ENCODE measurements around the gene STAU1.
"Not testable (repeated sequence)": the region's sequence is repeated elsewhere in the genome, so short reads cannot be mapped to it uniquely, and the experiment has no call there.

The STAU1 gene

DNA sequence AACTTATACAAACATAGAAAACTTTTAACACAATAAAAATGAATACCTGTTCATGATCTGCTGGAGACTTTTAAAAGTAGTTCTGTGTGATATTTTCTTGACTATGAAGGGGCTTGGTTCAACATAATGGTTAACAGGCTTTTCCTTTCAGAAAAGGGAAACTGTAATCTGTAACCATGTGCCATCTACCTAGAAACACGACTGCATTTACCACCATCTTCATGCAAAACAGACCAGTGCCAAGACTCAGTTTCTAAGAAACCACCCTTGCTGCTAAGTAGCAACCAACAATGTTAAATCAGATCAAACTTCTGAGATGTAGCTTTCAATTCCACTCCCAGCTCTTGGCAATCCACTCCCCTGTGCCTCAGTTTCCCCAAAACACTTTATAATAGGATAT, 15.7 kb downstream of the STAU1 start:
- H3K36me3 ChIP-seq (ENCODE audit: control insufficient read depth, insufficient read depth, low read length) = no peaks in the 10 kb centered on the region
- H3K9ac ChIP-seq (ENCODE audit: low read depth, low read length) = no peak overlapping the region
- H3K4me1 ChIP-seq (ENCODE audit: control insufficient read depth, insufficient read depth, low read length) = peaks cover 3% of the 10 kb centered on the region
- H3K4me3 ChIP-seq (ENCODE audit: low read depth, low read length) = no peak overlapping the region
- H3K9me3 ChIP-seq (ENCODE audit: control insufficient read depth, insufficient read depth, low read length) = no peaks in the 10 kb centered on the region
- H3K27me3 ChIP-seq (ENCODE audit: control insufficient read depth, insufficient read depth, low read length) = no peaks in the 10 kb centered on the region

DNA sequence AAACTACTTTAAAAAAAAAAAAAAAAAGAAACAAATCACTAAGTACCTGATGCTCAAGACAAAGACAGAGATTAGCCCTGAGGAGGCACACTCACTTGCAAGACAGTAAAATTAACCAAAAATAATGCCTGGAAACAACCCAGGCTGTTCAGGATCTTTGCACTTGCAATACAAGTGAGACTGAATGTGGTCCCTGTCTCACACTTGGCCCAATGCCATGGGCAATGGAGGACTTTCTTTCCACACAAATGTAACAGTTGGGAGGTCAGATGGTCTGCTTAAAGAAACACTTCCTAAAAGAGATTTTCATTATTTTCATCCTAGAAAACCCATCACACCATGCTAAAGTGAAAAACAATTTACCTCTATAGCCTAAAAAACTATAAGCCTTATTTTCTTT, 16.2 kb downstream of the STAU1 start:
- no peaks in the 10 kb centered on the region for H3K36me3 ChIP-seq (ENCODE audit: control insufficient read depth, insufficient read depth, low read length)
- H3K4me1 ChIP-seq (ENCODE audit: control insufficient read depth, insufficient read depth, low read length) = peaks cover 3% of the 10 kb centered on the region
- H3K27me3 ChIP-seq (ENCODE audit: control insufficient read depth, insufficient read depth, low read length) = no peaks in the 10 kb centered on the region
- H3K9me3 ChIP-seq (ENCODE audit: control insufficient read depth, insufficient read depth, low read length) = no peaks in the 10 kb centered on the region
- H3K9ac ChIP-seq (ENCODE audit: low read depth, low read length) = no peak overlapping the region
- H3K4me3 ChIP-seq (ENCODE audit: low read depth, low read length) = no peak overlapping the region

DNA sequence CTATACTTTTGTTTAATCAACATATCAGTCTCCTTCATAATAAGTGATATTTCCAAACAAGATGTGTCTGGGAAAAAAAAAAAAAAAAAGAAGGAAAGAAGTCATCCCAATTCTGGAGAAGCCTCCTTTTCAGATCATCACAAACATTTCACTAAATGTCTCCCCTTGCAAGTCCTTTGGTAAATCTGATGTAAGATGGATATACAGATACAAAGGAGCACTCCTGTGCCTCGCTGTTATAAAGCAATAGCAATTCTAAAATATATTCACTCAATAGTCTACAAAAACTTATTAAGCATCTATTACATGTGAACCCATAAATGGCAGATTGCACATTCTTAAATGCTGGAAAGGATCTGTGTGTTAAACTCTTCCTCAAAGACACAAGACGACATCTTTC, 17.4 kb downstream of the STAU1 start:
- Histone ChIP-seq H3K27me3 (ENCODE audit: control insufficient read depth, insufficient read depth, low read length) (no peaks in the 10 kb centered on the region), H3K4me1 (ENCODE audit: control insufficient read depth, insufficient read depth, low read length) (peaks cover 3% of the 10 kb centered on the region), H3K9ac (ENCODE audit: low read depth, low read length) (no peak overlapping the region), H3K36me3 (ENCODE audit: control insufficient read depth, insufficient read depth, low read length) (no peaks in the 10 kb centered on the region), H3K9me3 (ENCODE audit: control insufficient read depth, insufficient read depth, low read length) (no peaks in the 10 kb centered on the region), H3K4me3 (ENCODE audit: low read depth, low read length) (no peak overlapping the region)

DNA sequence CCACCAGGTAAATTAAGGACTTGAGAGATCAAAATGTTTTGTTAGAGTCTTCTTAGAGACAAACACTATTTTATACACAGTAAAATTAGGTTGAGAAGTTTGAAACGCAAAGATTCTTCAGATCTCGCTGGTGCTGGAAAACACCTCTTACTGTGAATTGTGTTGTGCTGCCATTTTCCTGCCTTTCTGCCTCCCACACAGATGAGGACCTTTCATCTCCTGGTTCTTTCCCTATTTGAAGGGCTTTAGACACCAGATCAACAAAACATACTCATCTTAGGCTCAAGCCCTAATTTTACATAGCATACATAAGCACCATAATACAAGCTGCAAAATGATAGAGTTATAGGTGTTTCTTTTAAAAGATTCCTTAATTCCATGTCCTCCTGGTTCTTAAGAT, 18.6 kb downstream of the STAU1 start:
- no peaks in the 10 kb centered on the region for H3K27me3 ChIP-seq (ENCODE audit: control insufficient read depth, insufficient read depth, low read length)
- no peaks in the 10 kb centered on the region for H3K9me3 ChIP-seq (ENCODE audit: control insufficient read depth, insufficient read depth, low read length)
- no peak overlapping the region for H3K9ac ChIP-seq (ENCODE audit: low read depth, low read length)
- peaks cover 3% of the 10 kb centered on the region for H3K4me1 ChIP-seq (ENCODE audit: control insufficient read depth, insufficient read depth, low read length)
- no peak overlapping the region for H3K4me3 ChIP-seq (ENCODE audit: low read depth, low read length)
- no peaks in the 10 kb centered on the region for H3K36me3 ChIP-seq (ENCODE audit: control insufficient read depth, insufficient read depth, low read length)

DNA sequence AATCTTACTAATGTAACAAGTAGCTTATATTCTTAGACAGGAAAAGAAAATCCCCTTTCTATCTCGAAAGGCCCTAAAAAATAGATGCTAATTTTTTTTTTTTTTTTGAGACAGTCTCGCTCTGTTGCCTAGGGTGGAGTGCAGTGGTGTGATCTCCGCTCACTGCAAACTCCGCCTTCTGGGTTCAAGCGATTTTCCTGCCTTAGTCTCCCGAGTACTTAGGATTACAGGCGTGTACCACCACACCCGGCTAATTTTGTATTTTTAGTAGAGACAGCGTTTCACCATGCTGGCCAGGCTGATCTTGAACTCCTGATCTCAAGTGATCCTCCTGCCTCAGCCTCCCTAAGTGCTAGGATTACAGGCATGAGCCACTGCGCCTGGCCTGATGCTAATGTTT, 19.3 kb downstream of the STAU1 start:
- H3K27me3 ChIP-seq (ENCODE audit: control insufficient read depth, insufficient read depth, low read length); H3K4me3 ChIP-seq (ENCODE audit: low read depth, low read length): not testable (repeated sequence)

DNA sequence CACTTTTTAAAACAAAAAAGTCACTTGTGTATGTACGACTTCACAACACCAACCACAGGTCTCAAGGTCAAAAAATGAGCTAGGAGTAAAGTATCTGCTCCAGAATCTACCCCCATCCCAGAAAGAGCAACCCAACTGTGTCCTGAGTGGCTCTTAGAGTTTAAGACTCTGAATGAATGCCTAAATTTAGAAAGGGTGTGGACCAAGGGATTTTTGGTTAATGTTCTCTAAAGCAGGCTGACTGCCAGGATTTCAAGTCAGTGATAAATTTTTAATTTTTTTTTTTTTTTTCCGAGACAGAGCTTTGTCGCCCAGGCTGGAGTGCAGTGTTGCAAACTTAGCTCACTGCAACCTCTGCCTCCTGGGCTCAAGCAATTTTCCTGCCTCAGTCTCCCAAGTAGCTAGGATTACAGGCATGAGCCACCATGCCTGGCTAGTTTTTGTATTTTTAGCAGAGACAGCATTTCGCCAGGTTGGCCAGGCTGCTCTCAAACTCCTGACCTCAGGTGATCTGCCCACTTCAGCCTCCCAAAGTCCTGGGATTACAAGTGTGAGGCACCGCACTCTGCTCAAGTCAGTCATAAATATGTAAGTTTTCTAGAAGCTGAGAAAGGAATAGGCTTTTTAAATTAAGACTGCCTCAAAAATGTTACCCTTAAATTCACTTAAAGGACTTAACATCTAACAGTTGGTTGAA, 20.2 kb downstream of the STAU1 start:
- no peaks in the 10 kb centered on the region for H3K36me3 ChIP-seq (ENCODE audit: control insufficient read depth, insufficient read depth, low read length)

More for the DNA sequence above, 19.3 kb downstream of the STAU1 start:
- H3K4me1 ChIP-seq (ENCODE audit: control insufficient read depth, insufficient read depth, low read length); H3K9ac ChIP-seq (ENCODE audit: low read depth, low read length); H3K9me3 ChIP-seq (ENCODE audit: control insufficient read depth, insufficient read depth, low read length); H3K36me3 ChIP-seq (ENCODE audit: control insufficient read depth, insufficient read depth, low read length): not testable (repeated sequence)

DNA sequence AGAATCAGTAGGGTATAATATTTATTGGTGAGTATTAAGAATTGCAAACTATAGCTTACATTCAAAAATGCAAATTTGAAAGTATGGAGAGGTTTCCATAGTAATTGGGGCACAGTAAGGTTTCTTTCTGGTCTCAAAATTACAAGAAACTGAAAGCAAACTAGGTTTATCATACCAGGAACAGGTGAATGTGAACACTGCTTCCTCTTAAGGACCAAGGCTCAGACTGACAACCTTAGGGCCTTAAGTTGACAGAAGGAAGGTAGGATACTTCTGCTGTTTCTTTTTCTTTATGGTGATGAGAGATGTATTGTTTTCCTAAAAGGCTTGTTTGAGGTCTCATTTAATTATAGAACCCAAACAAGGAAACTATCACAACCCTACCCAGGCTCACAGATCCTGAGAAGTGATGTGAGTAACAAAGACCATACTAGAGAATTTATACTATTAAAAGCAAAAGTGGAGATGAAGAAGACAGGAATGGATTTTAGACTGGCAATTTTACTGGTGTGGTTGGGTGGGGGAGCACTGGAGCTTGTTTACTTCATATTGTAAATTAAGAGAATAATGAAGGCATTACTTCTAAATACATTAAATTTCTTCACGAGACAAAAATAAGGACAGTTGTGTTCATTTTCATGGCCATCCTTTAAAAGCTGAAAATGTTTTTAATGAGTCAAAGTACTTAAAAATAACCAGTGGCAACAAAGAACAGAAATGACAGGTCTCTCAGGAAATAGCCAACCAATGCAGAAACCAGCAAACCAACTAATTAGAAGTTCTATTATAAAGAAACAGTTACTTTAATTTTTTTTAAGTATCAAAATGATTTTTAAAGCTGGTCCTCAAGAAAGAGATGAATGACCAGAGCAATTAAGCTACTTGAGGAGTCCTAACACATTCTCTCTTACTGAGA, 21.3 kb downstream of the STAU1 start:
- Histone ChIP-seq H3K36me3 (ENCODE audit: control insufficient read depth, insufficient read depth, low read length) (no peaks in the 10 kb centered on the region), H3K9ac (ENCODE audit: low read depth, low read length) (no peak overlapping the region), H3K27me3 (ENCODE audit: control insufficient read depth, insufficient read depth, low read length) (no peaks in the 10 kb centered on the region), H3K4me1 (ENCODE audit: control insufficient read depth, insufficient read depth, low read length) (peaks cover 3% of the 10 kb centered on the region), H3K9me3 (ENCODE audit: control insufficient read depth, insufficient read depth, low read length) (no peaks in the 10 kb centered on the region), H3K4me3 (ENCODE audit: low read depth, low read length) (no peak overlapping the region)

More for the DNA sequence above, 20.2 kb downstream of the STAU1 start:
- no peak overlapping the region for H3K9ac ChIP-seq (ENCODE audit: low read depth, low read length)
- no peak overlapping the region for H3K4me3 ChIP-seq (ENCODE audit: low read depth, low read length)
- no peaks in the 10 kb centered on the region for H3K9me3 ChIP-seq (ENCODE audit: control insufficient read depth, insufficient read depth, low read length)
- no peaks in the 10 kb centered on the region for H3K27me3 ChIP-seq (ENCODE audit: control insufficient read depth, insufficient read depth, low read length)
- H3K4me1 ChIP-seq (ENCODE audit: control insufficient read depth, insufficient read depth, low read length) = peaks cover 3% of the 10 kb centered on the region

DNA sequence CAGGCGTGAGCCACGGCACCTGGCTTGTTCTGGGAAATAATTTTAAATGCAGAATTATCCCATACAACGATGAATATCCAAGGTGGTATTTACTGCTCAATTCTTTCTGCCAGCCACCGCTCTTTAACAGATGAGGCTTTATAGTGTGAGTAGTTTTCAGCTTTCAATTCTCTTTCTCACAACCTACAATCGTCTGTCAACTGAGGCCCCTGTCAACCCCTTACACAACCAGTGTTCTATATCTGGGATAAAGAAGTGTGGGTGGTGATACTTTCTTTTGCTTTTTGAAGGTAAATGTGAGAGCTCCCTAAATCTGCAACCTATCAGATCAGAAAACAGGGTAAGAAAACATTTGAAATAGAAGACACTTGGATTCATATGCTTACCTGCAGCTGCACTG, 22.5 kb downstream of the STAU1 start:
- no peaks in the 10 kb centered on the region for H3K27me3 ChIP-seq (ENCODE audit: control insufficient read depth, insufficient read depth, low read length)
- H3K4me3 ChIP-seq (ENCODE audit: low read depth, low read length) = no peak overlapping the region
- H3K36me3 ChIP-seq (ENCODE audit: control insufficient read depth, insufficient read depth, low read length) = no peaks in the 10 kb centered on the region
- no peak overlapping the region for H3K9ac ChIP-seq (ENCODE audit: low read depth, low read length)
- peaks cover 3% of the 10 kb centered on the region for H3K4me1 ChIP-seq (ENCODE audit: control insufficient read depth, insufficient read depth, low read length)
- no peaks in the 10 kb centered on the region for H3K9me3 ChIP-seq (ENCODE audit: control insufficient read depth, insufficient read depth, low read length)

DNA sequence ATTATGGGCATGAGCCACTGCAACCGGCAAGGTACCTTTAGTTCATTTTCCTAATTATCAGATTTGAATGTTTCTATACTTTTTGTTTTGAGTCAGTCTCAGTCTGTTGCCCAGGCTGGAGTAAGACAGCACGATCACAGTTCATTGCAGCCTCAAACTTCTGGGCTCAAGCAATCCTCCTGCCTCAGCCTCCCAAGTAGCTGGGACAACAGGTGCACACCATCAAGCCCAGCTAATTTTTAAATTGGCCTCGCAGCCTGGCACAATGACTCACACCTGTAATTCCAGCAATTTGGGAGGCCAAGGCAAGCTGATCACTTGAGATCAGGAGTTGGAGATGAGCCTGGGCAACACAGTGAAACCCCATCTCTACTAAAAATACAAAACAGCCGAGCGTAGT, 24.4 kb downstream of the STAU1 start:
- H3K27me3 ChIP-seq (ENCODE audit: control insufficient read depth, insufficient read depth, low read length) = no peaks in the 10 kb centered on the region
- H3K4me3 ChIP-seq (ENCODE audit: low read depth, low read length) = no peak overlapping the region
- peaks cover 3% of the 10 kb centered on the region for H3K4me1 ChIP-seq (ENCODE audit: control insufficient read depth, insufficient read depth, low read length)
- H3K9ac ChIP-seq (ENCODE audit: low read depth, low read length) = no peak overlapping the region
- no peaks in the 10 kb centered on the region for H3K36me3 ChIP-seq (ENCODE audit: control insufficient read depth, insufficient read depth, low read length)
- H3K9me3 ChIP-seq (ENCODE audit: control insufficient read depth, insufficient read depth, low read length) = no peaks in the 10 kb centered on the region

DNA sequence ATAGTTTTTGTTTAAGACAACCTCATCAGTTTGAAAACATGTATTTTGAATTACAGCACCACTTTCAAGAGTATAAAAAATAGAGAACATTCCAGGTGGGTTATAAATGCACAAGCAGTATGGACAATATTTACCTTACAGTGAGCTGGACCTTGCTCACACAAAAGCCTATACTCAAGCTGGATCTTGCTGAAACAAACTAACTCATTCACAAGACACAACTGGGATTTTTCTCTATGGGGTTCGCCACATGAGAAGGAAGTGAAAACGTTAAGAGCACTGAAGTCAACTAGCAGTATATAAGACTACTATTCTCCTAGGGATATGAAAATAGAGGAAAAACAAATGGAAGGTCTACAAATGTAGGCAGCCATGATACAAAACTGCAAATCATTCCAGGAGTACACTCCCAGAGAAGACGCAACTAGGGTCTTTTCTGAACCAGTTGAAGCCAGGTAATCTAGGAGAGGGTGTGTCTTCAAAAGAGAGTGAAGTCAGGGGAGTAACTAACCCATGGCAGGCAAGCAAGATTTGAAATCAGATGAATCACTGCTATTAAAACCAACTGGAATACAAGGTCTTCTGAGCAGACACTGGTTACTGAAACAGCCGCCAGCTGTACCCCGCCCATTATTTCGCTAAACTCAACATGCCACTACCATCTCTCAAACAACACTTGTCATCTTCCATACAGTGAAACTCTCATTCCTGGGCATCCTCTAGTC, 26.5 kb downstream of the STAU1 start:
- H3K4me3 ChIP-seq (ENCODE audit: low read depth, low read length) = no peak overlapping the region
- no peaks in the 10 kb centered on the region for H3K27me3 ChIP-seq (ENCODE audit: control insufficient read depth, insufficient read depth, low read length)
- no peaks in the 10 kb centered on the region for H3K9me3 ChIP-seq (ENCODE audit: control insufficient read depth, insufficient read depth, low read length)
- no peaks in the 10 kb centered on the region for H3K36me3 ChIP-seq (ENCODE audit: control insufficient read depth, insufficient read depth, low read length)
- no peak overlapping the region for H3K9ac ChIP-seq (ENCODE audit: low read depth, low read length)
- H3K4me1 ChIP-seq (ENCODE audit: control insufficient read depth, insufficient read depth, low read length) = no peaks in the 10 kb centered on the region

DNA sequence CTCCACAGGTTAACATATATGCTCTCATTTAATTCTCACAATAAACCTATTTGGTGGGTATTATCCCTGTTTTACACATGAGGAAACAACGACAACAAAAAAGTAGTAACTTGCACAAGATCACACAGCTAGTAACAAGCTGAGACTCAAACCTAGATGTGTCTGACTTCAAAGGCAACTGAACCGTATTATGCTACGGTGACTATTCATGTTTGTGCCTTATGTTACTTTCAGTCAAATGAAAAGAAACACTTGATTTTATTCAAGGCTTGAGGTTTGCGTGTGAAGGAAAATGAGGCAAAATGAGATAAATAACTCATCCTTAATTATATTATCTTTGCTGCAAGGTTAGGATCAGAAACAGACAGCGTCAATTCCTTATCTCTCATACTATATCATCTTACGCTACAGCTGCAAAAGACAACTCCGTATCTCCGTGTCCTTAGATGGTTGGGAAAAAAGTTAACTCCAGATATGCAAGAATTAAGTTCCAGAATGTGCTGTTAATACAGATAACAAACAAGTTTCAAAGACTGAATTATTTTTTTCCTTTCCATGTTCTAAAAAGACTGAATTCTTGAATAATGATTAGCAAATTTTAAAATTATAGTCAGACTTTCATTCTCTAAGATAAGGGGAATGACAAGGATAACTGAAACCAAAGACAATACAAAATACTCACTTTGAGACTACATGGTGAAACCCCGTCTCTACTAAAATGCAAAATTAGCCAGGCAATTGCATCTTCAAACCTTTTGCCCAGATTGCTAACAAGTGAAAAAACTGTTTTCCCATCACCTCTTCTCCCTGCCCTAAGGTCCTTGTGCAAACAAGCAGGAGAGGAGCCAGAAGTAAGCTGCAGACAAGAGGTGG, 27.8 kb downstream of the STAU1 start:
- H3K36me3 ChIP-seq (ENCODE audit: control insufficient read depth, insufficient read depth, low read length) = no peaks in the 10 kb centered on the region
- H3K9ac ChIP-seq (ENCODE audit: low read depth, low read length) = no peak overlapping the region
- H3K9me3 ChIP-seq (ENCODE audit: control insufficient read depth, insufficient read depth, low read length) = no peaks in the 10 kb centered on the region
- no peak overlapping the region for H3K4me3 ChIP-seq (ENCODE audit: low read depth, low read length)
- H3K4me1 ChIP-seq (ENCODE audit: control insufficient read depth, insufficient read depth, low read length) = no peaks in the 10 kb centered on the region
- no peaks in the 10 kb centered on the region for H3K27me3 ChIP-seq (ENCODE audit: control insufficient read depth, insufficient read depth, low read length)

All from iPS-15b (cell line).